Progenitor cell of endocrine pancreas (in vitro differentiated cells): ENCODE data around the gene MRPL37. TPM values are rescaled to one million over a fixed set of nuclear protein-coding genes. Genes with fewer than 3 reads are reported as not detected.
A peak's percentile ranks its signal among the peaks of the same experiment; 100 is the strongest.

Experiments
- DNase-seq: peaks from one replicate; pipeline ENCODE4 v3.0.0; 2021; ENCODE audit warnings: low spot score; ENCODE audit not compliant: unreplicated experiment
- H3K27ac Mint-ChIP-seq: 2 replicates; pipeline ENCODE4 v1.8.0; 2021; ENCODE audit warnings: mild to moderate bottlenecking, moderate library complexity, mixed read lengths
- H3K27me3 Mint-ChIP-seq: 2 replicates; pipeline ENCODE4 v1.8.0; 2021; ENCODE audit warnings: mixed read lengths
- H3K36me3 Mint-ChIP-seq: 2 replicates; pipeline ENCODE4 v1.8.0; 2022; ENCODE audit warnings: mixed read lengths; ENCODE audit not compliant: insufficient read depth
- H3K4me1 Mint-ChIP-seq: 2 replicates; pipeline ENCODE4 v1.8.0; 2021; ENCODE audit warnings: low read depth, mixed read lengths
- H3K4me3 Mint-ChIP-seq: 2 replicates; pipeline ENCODE4 v1.8.0; 2021; ENCODE audit warnings: low read depth, mild to moderate bottlenecking, moderate library complexity, mixed read lengths
- H3K9me3 Mint-ChIP-seq: 2 replicates; pipeline ENCODE4 v1.8.0; 2021; ENCODE audit warnings: low read depth, mixed read lengths
- CTCF ChIP-seq: fragments of 200-600 bp; sonication (generic); IDR thresholded peaks from one replicate; pipeline ENCODE4 v1.5.0; 2021; ENCODE audit warnings: antibody characterized with exemption, mild to moderate bottlenecking; ENCODE audit not compliant: unreplicated experiment
- total RNA-seq: library from RNA; stranded (reverse); gene quantifications from 2 replicates; pipeline ENCODE4 v1.2.1, GENCODE V29; 2021

The MRPL37 gene
- total RNA-seq, 1 donor from 2014 or later = 61.9 TPM

DNA sequence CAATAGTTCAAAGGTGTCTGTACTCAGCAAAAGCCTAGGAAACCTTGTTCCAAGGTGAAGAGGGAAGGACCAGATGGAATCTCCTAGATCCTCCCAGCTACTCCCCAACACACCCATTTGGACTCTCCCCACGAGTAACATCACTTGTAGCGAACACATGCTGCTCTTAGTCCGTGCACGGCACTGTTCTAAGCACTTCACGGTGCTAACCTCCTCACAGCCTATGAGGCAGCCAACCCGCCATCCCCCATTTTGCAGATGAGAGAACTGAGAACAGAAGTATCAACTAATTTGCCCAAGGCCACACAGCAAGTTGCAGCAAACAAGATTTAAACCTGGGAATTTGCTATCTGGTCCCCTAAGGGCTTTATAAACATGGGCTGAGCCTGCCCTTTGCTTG, 24.3 kb downstream of the MRPL37 start:
- TF ChIP-seq CTCF = no peak
- peaks cover 15% of the 10 kb centered on the region for H3K36me3 Mint-ChIP-seq
- no peaks in the 10 kb centered on the region for H3K27me3 Mint-ChIP-seq
- no peaks in the 10 kb centered on the region for H3K9me3 Mint-ChIP-seq
- H3K4me1 Mint-ChIP-seq = no peaks in the 10 kb centered on the region
- H3K4me3 Mint-ChIP-seq = no peak overlapping the region
- peak overlapping the region; percentile 51 for H3K27ac Mint-ChIP-seq
- no peak for DNase-seq

GRCh38 chr1:54225378-54225777, 25.4 kb downstream of the MRPL37 start:
- DNase-seq = no peak
- Mint-ChIP-seq H3K9me3 (no peaks in the 10 kb centered on the region), H3K36me3 (peaks cover 16% of the 10 kb centered on the region), H3K4me3 (no peak overlapping the region), H3K27ac (peak overlapping the region; percentile 85), H3K4me1 (no peaks in the 10 kb centered on the region), H3K27me3 (no peaks in the 10 kb centered on the region)
- TF ChIP-seq CTCF = no peak

DNA sequence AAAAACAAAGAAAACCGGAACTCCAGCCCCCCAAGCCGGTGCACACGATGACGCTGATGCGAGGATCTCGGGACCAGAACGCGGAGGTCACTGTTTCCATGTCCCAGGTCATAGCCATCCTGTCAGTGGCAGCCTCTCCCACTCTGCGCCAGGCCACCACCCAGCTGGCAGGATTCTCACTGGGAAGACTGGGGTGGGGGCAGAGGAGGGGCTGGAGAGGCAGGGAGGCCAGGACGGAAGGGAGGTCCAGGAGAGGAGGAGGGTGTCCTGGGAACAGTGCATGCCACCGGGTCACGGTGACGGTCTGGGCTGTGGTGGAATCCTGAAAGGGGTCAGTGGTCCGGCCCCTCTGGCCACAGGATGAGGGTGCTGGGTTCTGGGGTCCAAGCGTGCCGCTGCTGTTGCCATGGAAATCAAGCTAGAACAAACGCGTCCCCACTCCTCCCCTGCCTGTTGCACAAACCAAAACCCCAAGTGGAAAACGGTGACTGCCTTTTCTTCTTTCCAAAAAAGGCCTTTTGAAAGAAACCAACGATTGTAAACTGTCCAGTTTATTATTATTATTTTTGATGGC, 26.1 kb downstream of the MRPL37 start:
- peaks cover 20% of the 10 kb centered on the region for H3K36me3 Mint-ChIP-seq
- H3K4me1 Mint-ChIP-seq = no peaks in the 10 kb centered on the region
- TF ChIP-seq CTCF = no peak
- H3K27ac Mint-ChIP-seq = no peak overlapping the region
- no peaks in the 10 kb centered on the region for H3K27me3 Mint-ChIP-seq
- no peak overlapping the region for H3K4me3 Mint-ChIP-seq
- no peaks in the 10 kb centered on the region for H3K9me3 Mint-ChIP-seq
- DNase-seq = no peak

GRCh38 chr1:54227091-54227602, 27.2 kb downstream of the MRPL37 start:
- no peak overlapping the region for H3K4me3 Mint-ChIP-seq
- H3K27ac Mint-ChIP-seq = no peak overlapping the region
- peaks cover 25% of the 10 kb centered on the region for H3K36me3 Mint-ChIP-seq
- no peak for DNase-seq
- H3K27me3 Mint-ChIP-seq = no peaks in the 10 kb centered on the region
- H3K9me3 Mint-ChIP-seq = no peaks in the 10 kb centered on the region
- no peaks in the 10 kb centered on the region for H3K4me1 Mint-ChIP-seq
- TF ChIP-seq CTCF = no peak

DNA sequence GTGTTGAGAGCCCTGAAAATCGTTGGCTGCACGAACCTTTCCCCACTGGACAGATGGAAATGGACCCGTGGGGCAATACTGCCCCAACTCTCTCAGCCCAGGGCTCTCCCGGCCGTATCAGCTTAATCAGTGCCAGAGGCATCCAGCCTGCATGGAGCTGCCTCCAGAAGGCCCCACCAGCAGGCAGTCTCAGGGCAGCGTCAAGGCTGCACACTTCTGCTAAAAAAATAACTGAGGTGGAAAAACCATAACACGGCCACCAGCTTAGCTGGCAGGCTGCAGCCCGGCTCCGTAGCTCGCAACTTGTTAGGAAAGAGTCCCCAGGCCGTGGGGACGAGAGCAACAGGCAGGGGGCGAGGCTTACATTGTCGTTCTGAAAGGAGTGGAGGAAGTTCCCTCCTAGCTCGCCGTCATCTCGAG, 27.9 kb downstream of the MRPL37 start:
- Mint-ChIP-seq H3K4me1 (no peaks in the 10 kb centered on the region), H3K27me3 (no peaks in the 10 kb centered on the region), H3K4me3 (no peak overlapping the region), H3K9me3 (no peaks in the 10 kb centered on the region), H3K36me3 (peaks cover 25% of the 10 kb centered on the region), H3K27ac (no peak overlapping the region)
- DNase-seq = no peak
- no peak for TF ChIP-seq CTCF
